Frontal cortex (tissue), 4 donors: ENCODE measurements around the gene LHPP. TPM values are rescaled to one million over a fixed set of nuclear protein-coding genes. Genes with fewer than 3 reads are reported as not detected.
"Not testable (repeated sequence)": the region's sequence is repeated elsewhere in the genome, so short reads cannot be mapped to it uniquely, and the experiment has no call there.

Experiments
- DNase-seq, 2 donors: peaks; one replicate each; pipeline ENCODE4 v3.0.0; 2012; ENCODE audit warnings: low spot score in 2 of 2
- FAIRE-seq: peaks from 2 replicates; lab custom pipeline; 2012; peaks lifted over from hg19 to GRCh38; lab: Jason Lieb, UNC
- total RNA-seq: library from RNA; depleted of rRNA; stranded (reverse); fragments of >200 nt; gene quantifications from one replicate; pipeline ENCODE4 v1.2.3, GENCODE V29; 2014
- donor health status: control.
- donor health status: control.
- donor health status: control.

LHPP gene
- total RNA-seq, 1 donor from 2014 or later: 16.3 TPM

GRCh38 chr10:124609698-124610097 is 148.1 kb downstream of the LHPP start:
- FAIRE-seq: no peak
- DNase-seq: no peak

GRCh38 chr10:124610186-124610585 is 148.6 kb downstream of the LHPP start:
- not testable (repeated sequence) for FAIRE-seq, DNase-seq

GRCh38 chr10:124610851-124611250 is 149.2 kb downstream of the LHPP start:
- not testable (repeated sequence) for DNase-seq, FAIRE-seq

- FAIRE-seq: no peak
- no peak for DNase-seq
Measured at GRCh38 chr10:124611738-124612137, 150.1 kb downstream of the LHPP start.

- no peak for FAIRE-seq
- no peak for DNase-seq
Measured at GRCh38 chr10:124612611-124613498, 151.2 kb downstream of the LHPP start.

- DNase-seq (no peak), FAIRE-seq (no peak)
Measured at GRCh38 chr10:124614003-124614659, 152.5 kb downstream of the LHPP start.

- DNase-seq: no peak
- no peak for FAIRE-seq
Measured at GRCh38 chr10:124615259-124615658, 153.6 kb downstream of the LHPP start.

- DNase-seq: no peak
- no peak for FAIRE-seq
Measured at GRCh38 chr10:124616040-124616835, 154.6 kb downstream of the LHPP start.

GRCh38 chr10:124616836-124617130 is 155.2 kb downstream of the LHPP start:
- no peak for DNase-seq
- FAIRE-seq: no peak

- no peak for DNase-seq
- no peak for FAIRE-seq
Measured at GRCh38 chr10:124618470-124619073, 156.9 kb downstream of the LHPP start.

GRCh38 chr10:124619195-124619594 is 157.6 kb downstream of the LHPP start:
- FAIRE-seq (no peak), DNase-seq (no peak)

- FAIRE-seq (no peak), DNase-seq (no peak)
Measured at GRCh38 chr10:124619802-124620490, 158.3 kb downstream of the LHPP start.

GRCh38 chr10:124621637-124622036 is 160.0 kb downstream of the LHPP start:
- DNase-seq (peak; percentile 62 to 64), FAIRE-seq (no peak)

GRCh38 chr10:124622158-124622557 is 160.5 kb downstream of the LHPP start:
- FAIRE-seq: no peak
- DNase-seq: no peak

- FAIRE-seq: no peak
Measured at GRCh38 chr10:124622866-124623536, 161.4 kb downstream of the LHPP start.

GRCh38 chr10:124624006-124624405 is 162.4 kb downstream of the LHPP start:
- no peak for DNase-seq
- no peak for FAIRE-seq

More at GRCh38 chr10:124622866-124623536, 161.4 kb downstream of the LHPP start:
- no peak for DNase-seq

GRCh38 chr10:124624466-124624865 is 162.8 kb downstream of the LHPP start:
- FAIRE-seq (no peak), DNase-seq (no peak)

- DNase-seq: no peak
- FAIRE-seq: no peak
Measured at GRCh38 chr10:124624895-124625294, 163.3 kb downstream of the LHPP start.

- no peak for FAIRE-seq
Measured at GRCh38 chr10:124625831-124626238, 164.2 kb downstream of the LHPP start.

More at GRCh38 chr10:124625831-124626238, 164.2 kb downstream of the LHPP start:
- no peak for DNase-seq
